GM13976 (cell line): ENCODE data around the gene VPS4B.

Experiments used
- DNase-seq: peaks from one replicate; pipeline ENCODE4 v3.0.0; 2012; ENCODE audit warnings: low spot score
- CTCF ChIP-seq: IDR thresholded peaks from 2 replicates; pipeline ENCODE4 v1.5.1; 2012; ENCODE audit warnings: borderline replicate concordance, mild to moderate bottlenecking; ENCODE audit not compliant: insufficient read depth; ENCODE audit errors: extremely low read depth, missing control alignments, control extremely low read depth
- in situ Hi-C: fragments of 300-500 bp; cut with MboI; formaldehyde crosslinking; loops from one replicate; pipeline ENCODE4 v1.12.0; 2022; ENCODE audit warnings: low sequenced_read_pairs, mixed read lengths, inconsistent platforms; ENCODE audit not compliant: unreplicated experiment

The VPS4B gene

GRCh38 chr18:63439334-63439733 is 17.1 kb upstream of the VPS4B start:
- DNase-seq = peak; percentile 57
- in situ Hi-C loops = loop anchor here (25.0 kb wide), 1 partner anchor 302 kb away; no protein-coding TSS in a partner anchor
- peak; percentile 58 for TF ChIP-seq CTCF

- no peak for DNase-seq
- no peak for TF ChIP-seq CTCF
- in situ Hi-C loops = loop anchor here (25.0 kb wide), 1 partner anchor 301 kb away; no protein-coding TSS in a partner anchor
These were observed 15.9 kb upstream of the VPS4B start for GRCh38 chr18:63438181-63438580.

DNA sequence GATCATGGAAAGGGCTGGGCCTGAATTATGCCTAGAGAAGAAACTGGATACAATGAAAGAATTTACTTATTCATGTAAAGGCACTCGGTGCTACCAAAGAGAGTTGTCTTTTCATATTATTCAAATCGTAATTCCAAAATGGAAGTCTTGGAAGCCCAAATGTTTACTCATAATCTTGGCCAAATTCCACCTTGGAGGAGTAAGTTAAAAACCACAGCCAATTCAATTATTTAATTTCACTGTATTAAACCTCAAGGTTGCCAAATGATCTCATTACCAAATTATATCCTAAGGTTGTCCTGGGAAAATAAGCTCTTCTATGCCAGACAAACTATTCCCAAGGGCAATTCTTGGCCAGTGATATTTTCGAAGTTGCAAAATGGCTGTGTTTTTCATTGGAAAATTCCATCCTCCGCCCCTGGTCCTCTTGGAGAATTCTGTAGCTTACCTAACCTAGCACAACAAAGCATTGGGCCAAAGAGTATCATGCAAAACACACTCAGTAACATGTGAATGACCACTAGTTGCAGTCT is 11.1 kb upstream of the VPS4B start:
- in situ Hi-C loops = loop anchor here (25.0 kb wide), 1 partner anchor 296 kb away; no protein-coding TSS in a partner anchor
- TF ChIP-seq CTCF = no peak
- DNase-seq = no peak

GRCh38 chr18:63431180-63431579 is 8.9 kb upstream of the VPS4B start:
- no peak for DNase-seq
- in situ Hi-C loops = loop anchor here (25.0 kb wide), 1 partner anchor 294 kb away; no protein-coding TSS in a partner anchor
- TF ChIP-seq CTCF = no peak

DNA sequence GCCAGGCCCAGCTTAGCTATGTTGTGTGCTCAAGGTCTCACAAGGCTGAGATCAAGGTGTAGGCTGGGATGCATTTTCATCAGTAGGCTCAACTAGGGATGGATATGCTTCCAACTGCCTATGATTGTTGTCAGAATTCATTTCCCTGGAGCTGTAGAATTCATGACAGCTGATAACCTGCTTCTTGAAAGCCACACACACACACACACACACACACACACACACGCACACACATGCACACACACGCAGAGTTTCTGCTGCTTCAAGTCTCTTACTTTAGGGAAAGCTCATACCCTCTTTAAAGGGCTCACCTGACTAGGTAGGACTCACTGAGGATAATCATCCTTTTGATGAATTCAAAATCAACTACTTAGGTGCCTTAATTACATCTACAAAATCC is 8.2 kb upstream of the VPS4B start:
- no peak for DNase-seq
- no peak for TF ChIP-seq CTCF
- in situ Hi-C loops = loop anchor here (25.0 kb wide), 1 partner anchor 293 kb away; no protein-coding TSS in a partner anchor

DNA sequence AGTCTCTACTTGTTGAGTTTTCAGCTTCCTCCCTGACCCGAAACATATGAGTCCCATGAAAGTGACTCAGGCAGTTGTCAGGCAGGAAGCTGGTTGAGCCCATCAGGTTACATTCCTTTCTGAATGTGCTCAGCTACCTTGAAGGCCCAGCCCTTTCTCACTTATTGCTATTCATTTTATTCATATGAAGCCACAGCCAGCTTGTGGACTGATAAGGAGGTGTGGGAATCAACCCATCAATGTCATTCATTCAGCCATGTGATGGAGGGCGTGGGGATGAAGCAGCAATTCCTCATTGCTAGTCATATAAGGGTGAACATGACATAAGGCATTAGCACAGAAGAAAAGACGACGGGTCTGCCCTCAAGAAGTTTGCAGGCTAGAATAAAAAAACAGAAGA is 5.3 kb upstream of the VPS4B start:
- no peak for DNase-seq
- in situ Hi-C loops = loop anchor here (10.0 to 25.0 kb wide), 2 partner anchors 83 to 290 kb away; no protein-coding TSS in a partner anchor
- TF ChIP-seq CTCF = no peak
